ENCODE data around the gene TCHH.

DNA sequence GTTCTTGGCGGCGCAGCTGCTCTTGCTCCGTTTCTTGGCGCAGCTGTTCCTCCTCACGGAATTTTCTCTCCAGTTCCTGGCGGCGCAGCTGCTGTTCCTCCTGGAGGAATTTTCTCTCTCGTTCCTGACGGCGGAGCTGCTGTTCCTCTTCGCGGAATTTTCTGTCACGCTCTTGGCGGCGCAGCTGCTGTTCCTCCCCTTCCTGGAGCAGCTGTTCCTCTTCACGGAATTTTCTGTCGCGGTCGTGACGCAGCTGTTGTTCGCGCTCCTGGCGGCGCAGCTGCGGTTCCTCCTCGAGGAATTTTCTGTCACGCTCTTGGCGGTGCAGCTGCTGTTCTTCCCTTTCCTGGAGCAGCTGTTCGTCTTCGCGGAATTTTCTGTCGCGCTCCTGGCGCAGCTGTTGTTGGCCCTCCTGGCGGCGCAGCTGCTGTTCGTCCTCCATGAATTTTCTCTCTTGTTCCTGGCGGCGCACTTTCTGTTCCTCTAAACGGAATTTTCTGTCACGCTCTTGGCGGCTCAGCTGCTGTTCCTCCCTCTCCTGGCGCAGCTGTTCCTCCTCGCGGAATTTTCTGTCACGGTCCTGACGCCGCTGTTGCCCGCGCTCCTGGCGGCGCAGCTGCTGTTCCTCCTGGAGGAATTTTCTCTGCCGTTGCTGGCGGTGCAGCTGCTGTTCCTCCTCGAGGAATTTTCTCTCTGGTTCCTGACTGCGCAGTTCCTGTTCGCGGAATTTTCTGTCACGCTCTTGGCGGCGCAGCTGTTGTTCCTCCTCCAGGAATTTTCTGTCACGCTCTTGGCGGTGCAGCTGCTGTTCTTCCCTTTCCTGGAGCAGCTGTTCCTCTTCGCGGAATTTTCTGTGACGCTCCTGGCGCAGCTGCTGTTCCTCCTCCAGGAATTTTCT lies 7.0 kb downstream of the TCHH start:
- TF ChIP-seq, protein P1, sequence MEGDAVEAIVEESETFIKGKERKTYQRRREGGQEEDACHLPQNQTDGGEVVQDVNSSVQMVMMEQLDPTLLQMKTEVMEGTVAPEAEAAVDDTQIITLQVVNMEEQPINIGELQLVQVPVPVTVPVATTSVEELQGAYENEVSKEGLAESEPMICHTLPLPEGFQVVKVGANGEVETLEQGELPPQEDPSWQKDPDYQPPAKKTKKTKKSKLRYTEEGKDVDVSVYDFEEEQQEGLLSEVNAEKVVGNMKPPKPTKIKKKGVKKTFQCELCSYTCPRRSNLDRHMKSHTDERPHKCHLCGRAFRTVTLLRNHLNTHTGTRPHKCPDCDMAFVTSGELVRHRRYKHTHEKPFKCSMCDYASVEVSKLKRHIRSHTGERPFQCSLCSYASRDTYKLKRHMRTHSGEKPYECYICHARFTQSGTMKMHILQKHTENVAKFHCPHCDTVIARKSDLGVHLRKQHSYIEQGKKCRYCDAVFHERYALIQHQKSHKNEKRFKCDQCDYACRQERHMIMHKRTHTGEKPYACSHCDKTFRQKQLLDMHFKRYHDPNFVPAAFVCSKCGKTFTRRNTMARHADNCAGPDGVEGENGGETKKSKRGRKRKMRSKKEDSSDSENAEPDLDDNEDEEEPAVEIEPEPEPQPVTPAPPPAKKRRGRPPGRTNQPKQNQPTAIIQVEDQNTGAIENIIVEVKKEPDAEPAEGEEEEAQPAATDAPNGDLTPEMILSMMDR (IDR thresholded peaks at IDR 0.05) = no peak
- TF ChIP-seq POLR2A (IDR thresholded peaks at IDR 0.05) = no peak
